Measurements from ENCODE around the gene MAN2B2. TPM values are rescaled to one million over a fixed set of nuclear protein-coding genes. Genes with fewer than 3 reads are reported as not detected.

The MAN2B2 gene
- total RNA-seq, 4 donors from 2014 or later, result 17.5 to 55.9 (median 27.6) TPM

GRCh38 chr4:6586715-6587325, 11.8 kb downstream of the MAN2B2 start:
- in situ Hi-C loops (cut with MboI; ENCODE audit: low pct_ligation_motif_present in 1 of 4, low pct_unique_long_range_greater_than_20kb in 1 of 4, low sequenced_read_pairs in 3 of 4), result no loop called here
- Histone ChIP-seq H3K27ac (no peak overlapping the region), H3K36me3 (peaks cover 0 to 8% (median 0%) of the 10 kb centered on the region in 4 donors), H3K4me3 (no peak overlapping the region), H3K9me3 (no peaks in the 10 kb centered on the region), H3K27me3 (no peaks in the 10 kb centered on the region), H3K4me1 (no peaks in the 10 kb centered on the region)
- intact Hi-C loops (cut with DNase I; ENCODE audit: low total_unique reads), result no loop called here
- no peak for DNase-seq
- TF ChIP-seq EP300 (IDR thresholded peaks at IDR 0.05; ENCODE audit: low read depth), result no peak
- TF ChIP-seq POLR2AphosphoS5 (IDR thresholded peaks at IDR 0.05), result no peak
- no peak for TF ChIP-seq CTCF (IDR thresholded peaks at IDR 0.05)
- no peak for TF ChIP-seq POLR2A (IDR thresholded peaks at IDR 0.05)
- 89% methylated on average over 23 of the region's 26 CpGs; no CpG with 5 or more reads in 1 of the 2 donors for WGBS, 2 donors (ENCODE audit: low coverage in 1 of 2)

- in situ Hi-C loops (cut with MboI; ENCODE audit: low pct_ligation_motif_present in 1 of 4, low pct_unique_long_range_greater_than_20kb in 1 of 4, low sequenced_read_pairs in 3 of 4), result no loop called here
- intact Hi-C loops (cut with DNase I; ENCODE audit: low total_unique reads), result no loop called here
- Histone ChIP-seq H3K9me3 (no peaks in the 10 kb centered on the region), H3K4me3 (no peak overlapping the region), H3K4me1 (no peaks in the 10 kb centered on the region), H3K27ac (no peak overlapping the region), H3K36me3 (no peaks in the 10 kb centered on the region), H3K27me3 (no peaks in the 10 kb centered on the region)
- no peak for DNase-seq
- WGBS, 2 donors (ENCODE audit: low coverage in 1 of 2), result 96% methylated on average over 4 of the region's 4 CpGs; no CpG with 5 or more reads in 1 of the 2 donors
- TF ChIP-seq POLR2AphosphoS5 (IDR thresholded peaks at IDR 0.05) (no peak), POLR2A (IDR thresholded peaks at IDR 0.05) (no peak), CTCF (IDR thresholded peaks at IDR 0.05) (no peak), EP300 (IDR thresholded peaks at IDR 0.05; ENCODE audit: low read depth) (no peak)
Observed at GRCh38 chr4:6589444-6589843, 14.5 kb downstream of the MAN2B2 start.

- DNase-seq, result no peak
- H3K9me3 ChIP-seq, result no peaks in the 10 kb centered on the region
- in situ Hi-C loops (cut with MboI; ENCODE audit: low pct_ligation_motif_present in 1 of 4, low pct_unique_long_range_greater_than_20kb in 1 of 4, low sequenced_read_pairs in 3 of 4) (no loop called here), intact Hi-C loops (cut with DNase I; ENCODE audit: low total_unique reads) (no loop called here)
- peaks cover 0 to 5% (median 0%) of the 10 kb centered on the region in 4 donors for H3K36me3 ChIP-seq
- TF ChIP-seq EP300 (IDR thresholded peaks at IDR 0.05; ENCODE audit: low read depth), result no peak
- TF ChIP-seq POLR2A (IDR thresholded peaks at IDR 0.05), result no peak
- no peak for TF ChIP-seq POLR2AphosphoS5 (IDR thresholded peaks at IDR 0.05)
- H3K27me3 ChIP-seq, result no peaks in the 10 kb centered on the region
- H3K4me3 ChIP-seq, result no peak overlapping the region
- WGBS, 2 donors (ENCODE audit: low coverage in 1 of 2), result 72 to 92% methylated on average over 2 to 9 of the region's 9 CpGs
- H3K27ac ChIP-seq, result no peak overlapping the region
- no peaks in the 10 kb centered on the region for H3K4me1 ChIP-seq
Observed at GRCh38 chr4:6591313-6591712, 16.3 kb downstream of the MAN2B2 start.

GRCh38 chr4:6591781-6592180, 16.8 kb downstream of the MAN2B2 start:
- H3K27me3 ChIP-seq, result no peaks in the 10 kb centered on the region
- intact Hi-C loops (cut with DNase I; ENCODE audit: low total_unique reads) (no loop called here), in situ Hi-C loops (cut with MboI; ENCODE audit: low pct_ligation_motif_present in 1 of 4, low pct_unique_long_range_greater_than_20kb in 1 of 4, low sequenced_read_pairs in 3 of 4) (no loop called here)
- WGBS, 2 donors (ENCODE audit: low coverage in 1 of 2), result 86% methylated on average over 5 of the region's 9 CpGs; no CpG with 5 or more reads in 1 of the 2 donors
- no peak for TF ChIP-seq POLR2A (IDR thresholded peaks at IDR 0.05)
- no peak for TF ChIP-seq CTCF (IDR thresholded peaks at IDR 0.05)
- TF ChIP-seq EP300 (IDR thresholded peaks at IDR 0.05; ENCODE audit: low read depth), result no peak
- no peak for TF ChIP-seq POLR2AphosphoS5 (IDR thresholded peaks at IDR 0.05)
- no peak overlapping the region for H3K27ac ChIP-seq
- no peaks in the 10 kb centered on the region for H3K9me3 ChIP-seq
- DNase-seq, result no peak
- no peaks in the 10 kb centered on the region for H3K4me1 ChIP-seq
- no peak overlapping the region for H3K4me3 ChIP-seq
- H3K36me3 ChIP-seq, result peaks cover 0 to 5% (median 0%) of the 10 kb centered on the region in 4 donors

Measured in transverse colon (tissue), 4 donors.